ENCODE measurements around the gene OSCAR. TPM values are rescaled to one million over a fixed set of nuclear protein-coding genes. Genes with fewer than 3 reads are reported as not detected.
"Not testable (repeated sequence)": the region's sequence is repeated elsewhere in the genome, so short reads cannot be mapped to it uniquely, and the experiment has no call there.

Gene OSCAR
- total RNA-seq, 1 donor from 2014 or later = 0.23 TPM

DNA sequence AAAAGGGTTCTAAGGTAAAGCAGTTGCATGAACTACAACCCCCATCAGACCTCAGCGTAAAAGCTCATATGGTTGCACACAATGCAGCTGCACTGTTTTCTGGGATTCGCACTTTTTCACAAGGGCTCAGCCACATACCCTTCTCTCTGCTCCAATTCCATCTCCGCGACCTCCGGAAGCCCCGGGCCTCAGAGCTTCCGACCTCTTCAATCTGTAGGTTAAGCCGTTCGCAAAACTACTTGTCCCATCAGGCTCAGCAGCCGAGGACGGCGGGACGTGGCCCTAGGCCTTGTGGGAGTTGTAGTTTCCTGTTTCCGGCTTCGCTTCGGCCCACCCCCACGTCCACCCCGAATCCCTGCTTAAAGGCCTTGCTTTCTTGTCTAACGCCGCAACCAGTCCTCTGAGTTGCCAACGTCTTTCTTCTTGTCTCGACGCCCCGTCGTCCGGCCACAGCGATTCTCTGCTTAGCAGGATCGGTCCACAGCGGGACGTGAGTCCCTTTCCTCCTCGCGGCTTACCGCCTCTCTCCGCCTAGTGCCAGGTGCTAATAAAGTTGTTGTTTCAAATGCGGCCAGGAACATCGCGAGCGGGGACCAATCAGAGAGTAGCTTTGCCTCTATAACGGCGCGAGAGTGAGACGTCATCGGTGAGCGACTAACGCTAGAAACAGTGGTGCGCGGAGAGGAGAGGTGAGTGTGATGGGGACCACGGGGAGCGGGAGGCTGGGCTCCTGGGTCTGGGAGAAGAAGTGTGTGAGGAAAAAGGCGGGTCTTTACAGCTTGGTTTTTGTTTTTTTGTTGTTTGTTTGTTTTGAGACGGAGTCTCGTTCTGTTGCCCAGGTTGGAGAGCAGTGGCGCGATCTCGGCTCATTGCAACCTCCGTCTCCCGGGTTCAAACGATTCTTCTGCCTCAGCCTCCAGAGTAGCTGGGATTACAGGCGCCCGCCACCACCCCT, 14.8 kb upstream of the OSCAR start, which contains the start of the genes PRPF31 and TFPT:
TSS of gene PRPF31 (plus strand) at position 646 of the 955 bp plus-strand sequence. CDS start 2,525 bp downstream, outside the sequence.
TSS of gene TFPT (minus strand) at position 549 of the 955 bp plus-strand sequence. CDS start at position 161, 388 bp downstream.
- Mint-ChIP-seq H3K4me1 (ENCODE audit: low read depth) (peaks cover 21% of the 10 kb centered on the region), H3K27ac (peak within 1 kb of the TSS; percentile 92), H3K27me3 (ENCODE audit: low read depth) (no peaks in the 10 kb centered on the region), H3K4me3 (ENCODE audit: low read depth) (peak within 1 kb of the TSS; percentile 97), H3K36me3 (ENCODE audit: low read depth) (peaks cover 51% of the 10 kb centered on the region), H3K9me3 (no peaks in the 10 kb centered on the region)
- peak; percentile 94 for DNase-seq (ENCODE audit: low spot score)
- intact Hi-C loops (cut with micrococcal nuclease) = loop anchor here (1.0 kb wide), 3 partner anchors 13 to 44 kb away; partner anchors contain the start of genes CNOT3, LENG1 and NDUFA3

DNA sequence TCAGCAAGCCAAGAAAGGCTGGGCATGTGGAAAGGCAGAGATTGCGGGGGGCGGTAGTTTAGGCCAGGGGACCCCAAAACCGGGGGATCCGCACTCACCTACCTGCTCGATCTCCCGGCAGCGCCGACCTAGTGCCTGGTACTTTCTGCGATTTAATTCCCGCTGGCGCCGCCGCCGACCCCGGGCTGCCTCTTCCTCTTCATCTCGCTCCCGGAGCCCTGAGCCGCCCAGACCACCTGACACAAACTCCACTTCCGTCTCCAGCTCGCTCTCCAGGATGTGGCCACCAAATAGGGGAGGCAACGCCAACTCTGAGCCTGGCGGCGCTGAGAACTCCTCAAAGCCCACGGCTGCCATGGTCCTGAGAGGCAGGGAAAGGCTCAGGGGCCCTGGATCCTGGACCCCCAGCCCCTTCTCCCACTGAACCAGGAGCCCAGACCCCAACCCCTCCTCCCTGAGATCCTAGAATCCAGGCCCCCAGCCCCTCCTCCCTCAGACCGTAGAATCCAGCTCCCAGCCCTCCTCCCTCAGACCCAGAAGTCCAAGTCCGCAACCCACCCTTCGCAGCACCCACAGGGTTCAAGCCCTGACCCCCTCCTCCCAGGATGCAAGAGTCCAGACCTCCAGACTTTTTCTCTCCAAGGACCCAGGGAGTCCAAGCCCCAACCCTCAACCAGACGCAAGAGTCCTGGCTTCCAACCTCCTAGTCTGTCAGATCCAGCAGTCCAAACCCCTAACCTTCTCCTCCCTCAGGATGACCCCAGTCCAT, 13.9 kb upstream of the OSCAR start:
- H3K9me3 Mint-ChIP-seq = no peaks in the 10 kb centered on the region

DNA sequence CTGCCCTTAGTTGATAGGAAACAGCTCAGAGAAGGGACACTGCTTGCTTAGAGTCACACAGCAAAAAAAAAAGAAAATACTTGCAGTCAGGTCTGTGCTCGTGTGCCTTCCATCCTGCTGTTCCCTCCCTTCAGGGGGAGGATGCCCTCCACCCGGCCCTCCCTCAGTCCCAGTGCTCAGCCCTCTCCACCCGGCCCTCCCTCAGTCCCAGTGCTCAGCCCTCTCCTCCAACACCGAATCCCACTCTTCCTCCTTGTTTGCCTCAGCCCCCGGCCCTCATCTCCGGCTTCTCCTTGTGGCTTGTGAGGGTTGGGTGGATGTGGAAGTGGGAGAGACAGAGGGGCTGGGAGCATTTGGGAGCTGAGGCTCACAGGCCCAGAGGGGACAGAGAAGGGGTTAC, 9.0 kb upstream of the OSCAR start:
- Mint-ChIP-seq H3K4me1 (ENCODE audit: low read depth) (peaks cover 12% of the 10 kb centered on the region), H3K27ac (no peak overlapping the region), H3K27me3 (ENCODE audit: low read depth) (no peaks in the 10 kb centered on the region), H3K4me3 (ENCODE audit: low read depth) (no peak overlapping the region), H3K9me3 (no peaks in the 10 kb centered on the region), H3K36me3 (ENCODE audit: low read depth) (peaks cover 72% of the 10 kb centered on the region)
- no peak for DNase-seq (ENCODE audit: low spot score)
- intact Hi-C loops (cut with micrococcal nuclease) = no loop called here

More for the DNA sequence above, 13.9 kb upstream of the OSCAR start:
- Mint-ChIP-seq H3K27me3 (ENCODE audit: low read depth) (no peaks in the 10 kb centered on the region), H3K36me3 (ENCODE audit: low read depth) (peaks cover 52% of the 10 kb centered on the region), H3K27ac (peak overlapping the region; percentile 92), H3K4me3 (ENCODE audit: low read depth) (peak overlapping the region; percentile 97), H3K4me1 (ENCODE audit: low read depth) (peaks cover 21% of the 10 kb centered on the region)
- peak; percentile 59 for DNase-seq (ENCODE audit: low spot score)
- intact Hi-C loops (cut with micrococcal nuclease) = loop anchor here (1.0 kb wide), 3 partner anchors 12 to 45 kb away; partner anchors contain the start of genes CNOT3, LENG1 and NDUFA3

GRCh38 chr19:54108496-54108895, 7.9 kb upstream of the OSCAR start:
- H3K27me3 Mint-ChIP-seq (ENCODE audit: low read depth) = no peaks in the 10 kb centered on the region
- H3K36me3 Mint-ChIP-seq (ENCODE audit: low read depth) = peaks cover 63% of the 10 kb centered on the region
- no peak for DNase-seq (ENCODE audit: low spot score)
- no peak overlapping the region for H3K27ac Mint-ChIP-seq
- intact Hi-C loops (cut with micrococcal nuclease) = no loop called here
- peaks cover 4% of the 10 kb centered on the region for H3K4me1 Mint-ChIP-seq (ENCODE audit: low read depth)
- H3K4me3 Mint-ChIP-seq (ENCODE audit: low read depth) = no peak overlapping the region
- H3K9me3 Mint-ChIP-seq = no peaks in the 10 kb centered on the region

- H3K9me3 Mint-ChIP-seq = no peaks in the 10 kb centered on the region
- peaks cover 57% of the 10 kb centered on the region for H3K36me3 Mint-ChIP-seq (ENCODE audit: low read depth)
- H3K4me3 Mint-ChIP-seq (ENCODE audit: low read depth) = no peak overlapping the region
- peaks cover 3% of the 10 kb centered on the region for H3K4me1 Mint-ChIP-seq (ENCODE audit: low read depth)
- H3K27ac Mint-ChIP-seq = no peak overlapping the region
- intact Hi-C loops (cut with micrococcal nuclease) = no loop called here
- no peak for DNase-seq (ENCODE audit: low spot score)
- no peaks in the 10 kb centered on the region for H3K27me3 Mint-ChIP-seq (ENCODE audit: low read depth)
Observed at GRCh38 chr19:54107876-54108490, 7.4 kb upstream of the OSCAR start.

DNA sequence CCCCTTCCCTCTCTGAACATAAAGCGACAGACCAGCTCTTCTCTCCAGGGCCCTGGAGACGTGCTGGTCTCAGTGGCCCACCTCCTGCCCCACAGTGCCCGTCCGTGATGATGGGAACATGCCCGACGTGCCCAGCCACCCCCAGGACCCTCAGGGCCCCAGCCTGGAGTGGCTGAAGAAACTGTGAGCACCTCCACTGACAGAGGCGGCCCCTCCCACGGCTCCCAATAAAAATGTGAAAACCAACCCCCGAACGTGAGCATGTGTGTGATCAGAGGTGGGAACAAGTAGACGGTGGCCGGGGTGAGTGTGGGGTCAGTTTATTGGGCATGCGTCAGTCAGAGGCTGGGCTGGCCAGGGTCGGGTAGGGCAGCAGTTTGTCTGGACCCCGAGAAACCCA, 6.1 kb upstream of the OSCAR start:
- H3K36me3 Mint-ChIP-seq (ENCODE audit: low read depth) = peaks cover 53% of the 10 kb centered on the region
- intact Hi-C loops (cut with micrococcal nuclease) = no loop called here
- H3K9me3 Mint-ChIP-seq = no peaks in the 10 kb centered on the region
- H3K27ac Mint-ChIP-seq = no peak overlapping the region
- DNase-seq (ENCODE audit: low spot score) = no peak
- H3K27me3 Mint-ChIP-seq (ENCODE audit: low read depth) = no peaks in the 10 kb centered on the region
- peaks cover 8% of the 10 kb centered on the region for H3K4me1 Mint-ChIP-seq (ENCODE audit: low read depth)
- no peak overlapping the region for H3K4me3 Mint-ChIP-seq (ENCODE audit: low read depth)

DNA sequence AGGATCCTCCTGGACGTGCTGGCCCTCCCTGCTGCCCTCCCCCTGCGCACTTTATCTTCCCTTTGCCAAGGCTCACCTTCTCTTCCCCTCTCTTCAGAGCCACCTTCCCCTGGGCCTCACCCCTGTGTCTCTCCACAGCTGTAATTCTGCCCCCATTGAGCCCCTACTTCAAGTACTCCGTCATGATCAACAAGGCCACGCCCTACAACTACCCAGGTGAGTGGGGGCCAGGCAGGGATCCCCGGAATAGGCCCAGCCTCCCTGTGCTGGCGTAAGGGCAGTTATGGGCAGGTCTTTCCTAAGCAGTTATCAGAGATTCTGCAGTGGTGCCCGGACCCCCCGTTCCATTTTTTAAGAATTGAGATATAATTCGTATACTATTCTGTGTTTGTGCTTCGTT, 5.2 kb upstream of the OSCAR start:
- intact Hi-C loops (cut with micrococcal nuclease) = no loop called here
- no peak for DNase-seq (ENCODE audit: low spot score)
- Mint-ChIP-seq H3K9me3 (no peaks in the 10 kb centered on the region), H3K27me3 (ENCODE audit: low read depth) (no peaks in the 10 kb centered on the region), H3K27ac (no peak overlapping the region), H3K4me3 (ENCODE audit: low read depth) (peak overlapping the region; percentile 15), H3K36me3 (ENCODE audit: low read depth) (peaks cover 50% of the 10 kb centered on the region), H3K4me1 (ENCODE audit: low read depth) (peaks cover 8% of the 10 kb centered on the region)

- DNase-seq (ENCODE audit: low spot score) = no peak
- Mint-ChIP-seq H3K4me1 (ENCODE audit: low read depth) (peaks cover 8% of the 10 kb centered on the region), H3K27me3 (ENCODE audit: low read depth) (no peaks in the 10 kb centered on the region), H3K27ac (no peak overlapping the region), H3K9me3 (no peaks in the 10 kb centered on the region), H3K36me3 (ENCODE audit: low read depth) (peaks cover 44% of the 10 kb centered on the region), H3K4me3 (ENCODE audit: low read depth) (peak overlapping the region; percentile 33)
- intact Hi-C loops (cut with micrococcal nuclease) = loop anchor here (5.0 kb wide), 2 partner anchors 238 to 357 kb away; partner anchors contain the start of genes LENG9 and MYADM
Observed at GRCh38 chr19:54104998-54105715, 4.6 kb upstream of the OSCAR start.

- Mint-ChIP-seq H3K9me3 (no peaks in the 10 kb centered on the region), H3K36me3 (ENCODE audit: low read depth) (peaks cover 28% of the 10 kb centered on the region), H3K4me1 (ENCODE audit: low read depth) (peaks cover 8% of the 10 kb centered on the region), H3K27me3 (ENCODE audit: low read depth) (peaks cover 3% of the 10 kb centered on the region), H3K27ac (peak within 1 kb of the TSS; percentile 79), H3K4me3 (ENCODE audit: low read depth) (peak within 1 kb of the TSS; percentile 91)
- DNase-seq (ENCODE audit: low spot score) = peak; percentile 98
- intact Hi-C loops (cut with micrococcal nuclease) = loop anchor here (1.0 to 5.0 kb wide), 4 partner anchors 13 to 360 kb away; partner anchors contain the start of genes CNOT3, LENG9, MYADM and PRPF31
Observed at GRCh38 chr19:54102421-54103169, 2.0 kb upstream of the OSCAR start, which contains the start of gene NDUFA3. Gene NDUFA3, plus strand, starts transcription at chr19:54102855. Its CDS starts 24 bp downstream, at chr19:54102879.

GRCh38 chr19:54099903-54100255, 724 bp downstream of the OSCAR start:
- H3K4me1 Mint-ChIP-seq (ENCODE audit: low read depth) = peaks cover 12% of the 10 kb centered on the region
- H3K9me3 Mint-ChIP-seq; H3K27ac Mint-ChIP-seq; H3K4me3 Mint-ChIP-seq (ENCODE audit: low read depth); DNase-seq (ENCODE audit: low spot score); H3K36me3 Mint-ChIP-seq (ENCODE audit: low read depth): not testable (repeated sequence)
- peaks cover 11% of the 10 kb centered on the region for H3K27me3 Mint-ChIP-seq (ENCODE audit: low read depth)
- intact Hi-C loops (cut with micrococcal nuclease) = loop anchor here (5.0 kb wide), 2 partner anchors 233 to 362 kb away; partner anchors contain the start of genes LENG9 and MYADM

DNA sequence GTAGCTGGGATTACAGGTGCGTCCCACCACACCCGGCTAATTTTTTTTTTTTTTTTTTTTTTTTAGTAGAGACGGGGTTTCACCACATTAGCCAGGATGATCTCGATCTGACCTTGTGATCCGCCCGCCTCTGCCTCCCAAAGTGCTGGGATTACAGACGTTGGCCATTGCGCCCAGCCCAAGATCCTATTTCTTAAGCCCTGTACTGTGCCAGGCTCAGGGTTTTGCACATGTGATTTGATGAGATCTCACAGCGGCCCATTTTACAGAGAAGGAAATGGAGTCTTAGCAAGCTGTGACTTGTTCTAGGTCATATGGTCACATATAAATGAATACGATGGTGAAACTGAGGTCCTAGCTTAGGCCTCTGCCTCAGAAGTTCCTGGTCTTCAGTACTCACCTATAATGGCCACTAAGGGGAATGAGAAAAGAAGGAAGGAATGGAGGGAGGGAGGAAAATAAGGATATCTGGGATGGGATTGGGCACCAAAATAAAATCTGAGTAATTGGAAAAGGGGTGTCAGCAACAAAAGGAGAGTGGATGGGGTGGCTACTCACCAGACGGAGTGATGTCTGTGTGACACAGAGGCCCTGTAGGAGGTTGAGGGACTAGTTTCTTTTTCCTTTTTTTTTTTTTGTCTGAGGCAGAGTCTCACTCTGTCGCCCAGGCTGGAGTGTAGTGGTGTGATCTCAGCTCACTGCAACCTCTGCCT, 1.3 kb downstream of the OSCAR start:
- Mint-ChIP-seq H3K9me3 (no peaks in the 10 kb centered on the region), H3K27ac (peak overlapping the region; percentile 28), H3K4me1 (ENCODE audit: low read depth) (peaks cover 16% of the 10 kb centered on the region), H3K4me3 (ENCODE audit: low read depth) (no peak overlapping the region), H3K27me3 (ENCODE audit: low read depth) (peaks cover 13% of the 10 kb centered on the region), H3K36me3 (ENCODE audit: low read depth) (no peaks in the 10 kb centered on the region)
- no peak for DNase-seq (ENCODE audit: low spot score)
- intact Hi-C loops (cut with micrococcal nuclease) = no loop called here

Measured in activated T-helper 2 cell treated with anti-CD3 and anti-CD28 coated beads, Interferon-gamma antibody, Interleukin-2, Interleukin-4, amounts not matched to agents 10 μg/mL and 5 μg/mL and 100 μg/mL, durations not matched to agents 14 hours and 24 hours and 36 hours (primary cell).